Skeletal muscle cell (primary cell): Measurements from ENCODE around the gene ZC3H12D.

ENCODE experiments used
- DNase-seq: peaks from one replicate; pipeline ENCODE4 v3.0.0-alpha.2; 2010; ENCODE audit warnings: low read depth
- H3K4me3 ChIP-seq: 2 replicates; pipeline ENCODE4 v1.5.1; 2011; ENCODE audit warnings: low read depth, mild to moderate bottlenecking, control low read depth, low read length, moderate library complexity

Gene ZC3H12D

DNA sequence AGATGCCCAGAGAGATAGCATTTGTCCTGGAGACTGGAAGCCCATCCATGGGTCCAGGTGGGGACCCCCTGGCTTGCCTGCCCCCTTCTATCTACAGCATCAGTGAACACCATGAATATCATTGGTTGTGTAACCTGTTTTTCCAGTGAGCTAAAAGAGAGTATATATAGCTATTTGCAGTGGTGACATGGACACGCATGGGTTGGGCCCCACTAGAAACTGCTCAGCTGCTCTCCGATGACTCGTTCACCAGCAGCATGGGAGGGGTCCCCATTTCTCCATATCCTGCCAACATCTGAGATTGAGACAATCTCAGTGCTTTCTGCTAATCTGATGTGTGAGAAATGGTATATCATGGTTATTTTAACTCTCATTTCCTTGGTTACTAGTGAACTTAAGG is 4.0 kb upstream of the ZC3H12D start:
- no peak overlapping the region for H3K4me3 ChIP-seq
- DNase-seq = no peak

DNA sequence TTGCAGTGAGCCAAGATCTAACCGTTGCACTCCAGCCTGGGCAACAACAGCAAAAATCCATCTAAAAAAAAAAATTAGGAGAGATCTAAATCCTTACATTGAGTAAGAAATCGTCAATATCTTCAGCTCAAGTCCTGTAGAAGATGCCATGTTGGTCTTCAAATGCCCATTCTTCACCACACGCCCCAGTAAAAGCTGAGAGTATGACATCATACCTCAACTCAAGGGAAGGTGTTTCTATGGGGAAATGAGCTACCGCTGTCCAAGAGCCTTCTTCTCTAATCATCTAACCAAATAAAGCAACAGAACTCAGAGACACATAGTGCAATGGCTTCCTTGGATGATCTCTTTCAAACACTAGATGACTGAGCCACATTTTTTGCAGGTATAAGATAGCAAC is 2.5 kb upstream of the ZC3H12D start:
- no peak overlapping the region for H3K4me3 ChIP-seq
- DNase-seq = no peak

DNA sequence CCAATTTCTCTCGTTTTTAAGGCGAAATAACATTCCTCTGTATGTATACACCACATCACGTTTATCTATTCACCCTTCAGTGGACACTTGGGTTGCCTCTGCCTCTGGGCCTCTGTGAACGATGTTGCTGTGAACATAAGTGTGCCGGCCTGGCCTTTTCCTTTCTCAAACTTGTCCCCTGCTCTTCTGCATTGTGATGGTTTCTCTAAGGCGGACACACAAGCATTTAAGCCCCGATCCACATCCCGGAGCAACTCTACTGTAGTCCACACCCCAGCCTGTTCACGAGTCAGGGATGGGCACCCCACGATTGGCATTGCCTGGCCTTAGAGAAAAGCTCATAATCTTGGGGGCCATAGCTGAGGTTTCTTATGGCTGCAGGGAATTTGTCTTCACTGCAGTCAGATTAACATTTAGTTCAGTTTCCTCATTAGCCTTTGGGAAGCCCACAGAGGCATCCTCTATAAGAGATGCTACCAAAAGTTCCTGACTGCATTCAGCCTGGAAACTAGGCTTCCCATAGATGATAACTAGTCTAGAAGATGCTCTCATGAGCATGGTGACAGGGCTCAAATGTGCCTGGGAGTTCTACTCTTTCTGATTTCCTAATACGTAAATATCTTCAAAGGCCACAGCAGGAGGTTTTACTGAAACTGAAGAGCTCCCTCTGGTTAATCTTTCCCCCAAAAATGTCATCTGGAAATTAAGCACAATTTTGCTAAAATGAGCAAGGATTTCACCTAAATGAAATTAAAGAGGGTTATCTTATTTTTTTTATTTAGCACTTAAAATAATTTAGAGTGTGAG is 762 bp downstream of the ZC3H12D start:
- no peak overlapping the region for H3K4me3 ChIP-seq
- DNase-seq = no peak

DNA sequence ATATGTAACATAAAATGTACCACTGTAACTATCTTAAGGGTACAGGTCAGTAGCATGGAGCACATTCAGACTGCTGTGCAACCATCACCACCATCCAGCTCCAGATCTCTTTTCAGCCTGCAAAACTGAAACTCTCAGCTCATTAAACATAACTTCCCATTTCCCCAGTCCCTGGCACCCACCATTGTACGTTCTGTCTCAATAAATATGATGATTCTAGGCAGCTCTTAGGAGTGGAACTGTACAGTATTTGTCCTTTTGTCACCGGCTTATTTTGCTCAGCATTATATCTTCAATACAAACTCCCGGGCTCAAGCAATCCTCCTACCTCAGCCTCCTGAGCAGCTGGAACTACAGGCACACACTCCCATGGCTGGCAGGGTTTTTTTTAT is 1.5 kb downstream of the ZC3H12D start:
- no peak overlapping the region for H3K4me3 ChIP-seq
- no peak for DNase-seq

DNA sequence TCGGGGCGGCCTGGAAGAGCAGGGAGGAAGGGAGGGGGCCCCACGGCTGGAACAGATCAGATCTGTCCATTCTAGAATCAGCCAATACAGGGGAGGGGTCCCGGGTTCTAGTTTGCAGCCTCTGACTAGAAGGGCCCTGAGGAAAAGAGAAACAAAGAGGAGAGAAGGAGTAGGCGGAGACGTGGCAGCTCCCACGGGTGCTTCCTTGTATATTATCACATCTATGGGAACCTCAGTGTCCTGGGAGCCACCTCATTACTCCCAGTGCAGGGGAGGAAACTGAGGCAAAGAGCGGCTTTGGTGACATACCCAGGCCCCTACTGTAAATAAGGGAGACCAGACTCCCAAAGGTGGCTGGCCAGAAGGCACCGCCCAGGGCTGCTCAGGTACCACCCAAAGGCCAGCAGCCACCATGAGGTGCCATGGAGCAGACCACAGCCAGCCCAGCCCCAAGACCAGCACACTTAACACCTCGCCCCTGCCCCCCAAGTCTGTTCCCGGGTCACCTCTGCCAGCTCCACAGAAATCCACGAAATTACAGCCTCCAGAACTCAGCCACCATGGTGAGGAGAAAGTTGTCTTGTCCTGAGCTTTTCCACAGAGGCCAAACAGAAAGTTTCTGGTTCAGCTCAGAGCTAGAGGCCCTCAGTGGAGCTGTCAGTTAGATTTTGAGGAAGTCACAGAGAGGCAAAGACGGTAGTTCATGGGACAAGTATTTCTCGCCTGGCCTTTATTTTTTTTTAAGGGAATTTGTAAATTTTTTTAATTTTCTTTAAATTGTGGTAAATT is 2.1 kb downstream of the ZC3H12D start:
- no peak for DNase-seq
- H3K4me3 ChIP-seq = no peak overlapping the region

DNA sequence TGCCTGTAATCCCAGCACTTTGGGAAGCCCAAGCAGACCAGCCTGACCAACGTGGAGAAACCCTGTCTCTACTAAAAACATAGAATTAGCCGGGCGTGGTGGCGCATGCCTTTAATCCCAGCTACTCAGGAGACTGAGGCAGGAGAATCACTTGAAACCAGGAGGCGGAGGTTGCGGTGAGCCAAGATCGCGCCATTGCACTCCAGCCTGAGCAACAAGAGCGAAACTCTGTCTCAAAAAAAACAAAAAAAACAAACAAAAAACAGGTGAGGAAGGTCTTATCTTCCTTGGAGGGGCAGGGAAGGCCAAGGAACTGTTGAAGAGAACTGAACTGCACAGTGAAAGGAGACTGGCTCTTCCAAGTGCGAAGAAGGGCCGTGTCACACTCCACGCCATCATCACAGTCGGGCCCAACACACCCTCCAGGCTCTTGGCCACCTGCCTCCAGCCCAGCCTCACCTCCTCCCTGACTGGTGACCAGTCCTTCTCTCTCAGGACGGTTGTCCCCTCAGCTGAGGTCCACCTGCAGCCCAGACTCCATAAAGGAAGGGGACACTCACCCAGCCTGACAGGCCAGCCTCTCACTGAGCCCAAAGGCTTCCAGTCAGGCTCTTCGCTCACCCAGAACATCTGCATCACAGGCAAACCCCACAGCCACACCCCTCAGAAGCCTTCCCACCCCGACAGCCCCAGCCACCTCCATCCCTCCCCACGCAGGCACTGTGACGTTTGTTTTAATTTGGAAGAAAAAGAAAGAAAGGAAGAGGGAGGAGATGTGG is 4.1 kb downstream of the ZC3H12D start:
- DNase-seq = no peak
- H3K4me3 ChIP-seq = no peak overlapping the region

DNA sequence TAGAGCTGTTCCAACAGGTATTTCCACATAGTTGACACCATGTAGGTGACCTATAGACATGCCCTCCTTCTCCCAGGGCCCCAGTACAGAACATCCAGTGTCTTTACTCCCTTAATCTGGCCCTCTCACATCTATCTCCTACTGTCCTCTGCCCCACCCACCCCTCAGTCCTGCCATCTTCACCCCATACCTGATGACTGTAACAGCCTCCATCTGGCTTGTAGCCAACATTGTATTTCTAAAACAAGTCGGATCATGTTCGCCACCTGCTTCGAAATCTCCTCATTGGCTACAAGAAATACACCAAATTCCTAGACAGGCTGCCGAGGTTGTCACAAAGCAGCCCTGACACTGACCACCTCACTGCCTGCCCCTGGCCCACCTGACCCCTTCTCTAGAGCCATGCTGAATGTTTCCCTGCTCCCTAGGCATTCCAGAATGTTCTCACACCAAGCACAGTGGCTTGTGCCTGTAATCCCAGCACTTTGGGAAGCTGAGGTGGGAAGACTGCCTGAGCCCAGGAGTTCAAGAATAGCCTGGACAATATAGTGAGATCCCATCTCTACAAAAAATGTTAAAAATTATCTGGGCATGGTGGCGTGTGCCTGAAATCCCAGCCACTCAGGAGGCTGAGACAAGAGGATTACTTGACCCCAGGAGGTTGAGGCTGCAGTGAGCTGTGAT is 6.0 kb downstream of the ZC3H12D start:
- no peak for DNase-seq
- H3K4me3 ChIP-seq = no peak overlapping the region

DNA sequence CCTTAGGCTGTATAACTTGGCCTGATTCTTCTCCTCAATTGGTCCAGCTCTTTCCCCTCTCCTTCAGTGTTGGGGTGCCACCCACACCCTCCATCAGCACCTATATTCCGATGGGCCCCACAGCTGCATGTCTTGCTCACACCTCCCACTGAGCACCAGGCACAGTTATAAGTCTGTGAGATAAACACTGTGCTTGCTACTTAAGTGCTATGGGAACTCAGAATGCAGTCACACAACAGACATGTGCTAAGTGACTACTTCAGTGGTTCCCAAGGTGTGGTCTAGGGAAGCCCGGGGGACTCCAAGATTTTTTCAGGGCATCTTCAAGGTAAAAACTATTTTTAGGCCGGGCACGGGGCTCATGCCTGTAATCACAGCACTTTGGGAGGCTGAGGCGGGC is 7.3 kb downstream of the ZC3H12D start:
- H3K4me3 ChIP-seq = no peak overlapping the region
- no peak for DNase-seq

DNA sequence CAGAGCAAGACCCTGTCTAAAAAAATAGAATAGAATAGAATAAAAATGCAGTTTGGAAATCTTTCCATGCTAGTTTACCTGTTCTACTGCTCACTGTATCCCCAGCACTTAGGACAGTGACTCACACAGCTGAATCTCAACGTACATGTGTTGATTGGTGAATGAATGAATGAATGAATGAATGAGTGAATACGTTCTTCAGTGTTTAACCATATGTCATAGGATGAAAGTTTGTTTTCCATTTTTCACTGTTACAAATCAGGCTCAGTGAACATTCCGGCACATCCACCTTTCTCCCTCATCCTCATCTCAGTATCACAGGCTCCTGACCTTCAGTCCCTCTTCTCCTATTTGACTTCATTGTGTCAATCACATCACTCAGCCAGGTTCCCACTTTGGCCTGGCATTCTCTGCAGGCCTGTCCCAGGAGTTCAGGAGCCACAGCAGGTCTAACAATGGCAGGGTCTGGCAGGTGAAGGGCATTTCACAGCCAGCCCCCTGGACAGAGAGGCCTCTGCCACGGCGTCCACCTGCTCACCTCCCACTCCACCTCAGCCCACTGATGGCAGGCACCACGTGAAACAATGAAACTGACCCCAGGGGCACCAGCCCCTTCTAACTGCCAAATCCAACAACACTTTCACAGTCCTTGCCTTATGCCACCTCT is 7.9 kb downstream of the ZC3H12D start:
- H3K4me3 ChIP-seq = no peak overlapping the region
- no peak for DNase-seq

DNA sequence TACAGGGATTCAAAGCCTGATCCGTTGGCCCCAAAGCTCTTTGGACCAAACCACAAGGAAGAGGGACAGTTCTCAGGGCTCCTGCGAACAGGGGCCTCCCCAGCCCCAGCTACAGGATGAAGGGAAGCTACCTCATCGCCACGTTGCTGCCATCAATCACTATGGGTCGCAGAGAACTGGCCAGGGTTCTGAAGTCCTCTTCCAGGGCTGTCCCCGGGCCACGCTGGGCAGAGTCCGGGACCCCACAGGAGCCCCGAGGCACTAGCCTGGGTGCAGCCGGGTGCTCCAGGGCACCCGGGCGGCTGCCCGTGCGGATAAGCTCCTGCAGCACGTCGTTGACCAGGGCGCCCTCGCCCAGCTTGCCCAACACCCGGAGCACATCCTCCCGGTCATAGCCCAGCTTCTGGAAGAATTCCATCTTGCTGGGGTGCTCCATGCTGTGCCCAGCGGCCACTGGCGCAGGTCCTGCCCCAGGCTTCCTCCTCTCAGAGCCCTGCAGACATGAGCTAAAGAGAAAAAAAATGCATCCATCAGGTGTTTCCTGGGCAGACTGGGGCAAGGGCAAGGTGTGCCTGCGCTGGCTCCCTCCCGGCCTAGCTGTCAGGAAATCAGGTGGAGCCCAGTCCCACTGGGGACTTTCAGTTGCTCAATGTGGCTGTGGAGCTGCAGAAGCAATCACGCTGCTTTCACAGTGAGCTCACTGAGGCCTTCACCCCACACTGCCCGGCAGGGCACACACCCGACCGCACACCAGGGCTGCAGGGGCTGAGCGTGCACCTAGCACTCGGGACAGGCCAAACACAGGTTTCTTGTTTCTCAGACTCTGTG is 10.5 kb downstream of the ZC3H12D start:
- no peak for DNase-seq
- H3K4me3 ChIP-seq = no peak overlapping the region

DNA sequence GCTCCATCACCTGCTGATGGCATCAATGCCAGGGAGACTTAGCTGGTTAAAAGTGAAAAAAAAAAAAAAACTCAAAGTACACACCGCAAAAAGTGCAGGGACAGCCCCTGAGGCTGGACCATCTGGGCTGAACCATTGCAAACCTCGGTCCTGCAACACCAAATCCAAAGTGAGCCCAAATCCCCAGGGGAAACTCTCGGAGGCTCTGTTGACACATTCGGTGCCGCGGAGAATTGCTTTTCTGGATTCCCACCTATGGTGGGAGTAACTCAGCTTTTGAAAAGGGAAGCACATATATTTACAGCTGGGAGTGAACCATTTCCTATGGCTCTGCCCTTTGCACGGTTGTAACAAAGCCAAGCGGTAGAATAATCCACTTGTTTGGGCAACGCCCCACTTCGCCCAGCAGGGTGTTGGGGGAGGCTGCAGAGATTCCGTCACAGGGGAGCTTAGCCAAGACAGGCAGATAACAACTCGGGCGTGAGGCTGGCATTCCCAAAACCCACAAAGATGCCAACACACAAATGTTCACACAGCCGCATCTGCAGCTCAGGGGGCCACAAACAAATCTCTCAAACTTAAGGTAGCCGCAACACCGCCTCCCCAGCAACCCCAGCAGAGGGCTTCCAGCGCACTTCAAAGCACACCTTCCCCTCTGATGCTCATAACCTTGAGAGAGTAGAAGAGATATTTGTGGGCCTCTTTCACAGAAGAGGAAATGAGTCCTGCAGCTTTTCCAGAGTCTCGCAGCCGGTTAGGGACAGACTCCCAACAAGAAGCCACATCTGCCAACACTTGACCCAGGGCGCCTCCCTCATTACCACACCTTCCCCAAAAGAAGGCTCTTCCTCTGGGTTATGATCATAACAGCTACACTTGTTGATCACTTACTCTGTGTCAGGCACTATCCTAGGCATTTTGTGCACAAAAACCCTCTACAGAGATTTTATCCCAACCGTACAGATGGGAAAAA is 11.4 kb downstream of the ZC3H12D start:
- DNase-seq = no peak

DNA sequence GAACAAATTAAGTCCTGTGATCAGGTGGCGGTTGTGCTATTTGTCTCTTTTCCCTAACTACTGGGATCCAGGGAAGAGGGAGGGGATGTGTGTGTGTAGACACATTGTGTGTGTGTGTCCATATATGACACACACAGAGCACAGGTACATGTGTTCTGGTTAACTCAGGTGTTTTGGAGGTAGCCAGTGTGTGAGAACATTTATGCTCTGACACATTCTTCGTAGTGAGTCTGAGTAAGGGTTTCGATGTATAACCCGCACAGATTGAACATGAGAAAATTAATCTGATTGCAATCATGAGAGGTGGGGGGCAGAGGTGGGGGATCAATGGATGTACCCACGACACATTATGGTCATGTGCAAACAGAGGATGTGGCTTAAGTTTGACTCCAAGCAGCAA is 12.6 kb downstream of the ZC3H12D start:
- H3K4me3 ChIP-seq = no peak overlapping the region
- no peak for DNase-seq

More for the DNA sequence above, 11.4 kb downstream of the ZC3H12D start:
- H3K4me3 ChIP-seq = no peak overlapping the region

DNA sequence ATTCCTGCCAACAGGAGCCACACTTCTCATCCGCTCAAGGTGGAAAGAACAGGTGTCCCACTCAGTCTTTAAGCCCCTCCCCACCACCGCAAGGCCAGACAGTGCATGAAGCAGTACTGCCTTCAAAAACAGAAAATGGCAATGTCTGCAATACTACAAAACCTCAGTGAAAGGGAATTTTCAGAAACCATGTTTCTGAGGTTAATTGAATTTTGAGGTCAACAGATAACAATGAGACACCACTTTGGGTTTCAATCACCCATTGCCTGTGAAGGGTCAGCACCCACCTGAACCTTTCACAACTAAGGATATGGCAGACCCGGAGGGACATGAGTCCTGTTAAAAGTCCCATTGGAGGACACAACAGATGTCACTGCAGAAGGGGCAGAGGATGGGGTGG is 13.0 kb downstream of the ZC3H12D start:
- H3K4me3 ChIP-seq = no peak overlapping the region
- no peak for DNase-seq

DNA sequence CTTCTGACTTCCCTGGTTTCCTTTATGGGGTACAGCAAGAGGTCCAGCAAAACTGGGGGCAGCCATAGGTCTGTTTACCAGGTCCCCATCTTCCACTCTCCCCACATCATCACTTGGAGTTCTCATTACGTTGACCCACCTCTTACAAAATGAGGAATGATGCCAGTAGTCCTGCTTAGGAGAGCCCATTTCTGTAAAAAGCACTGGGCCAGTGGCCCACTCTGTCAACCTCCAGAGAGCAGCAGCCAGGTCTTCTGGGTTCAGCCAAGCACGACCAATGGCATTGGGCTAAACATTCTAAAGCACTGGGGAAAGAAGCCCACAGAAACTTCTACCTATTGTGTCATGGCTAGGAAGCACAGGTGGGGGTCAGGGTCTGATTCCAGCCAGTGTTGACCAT is 13.9 kb downstream of the ZC3H12D start:
- DNase-seq = no peak
- no peak overlapping the region for H3K4me3 ChIP-seq

DNA sequence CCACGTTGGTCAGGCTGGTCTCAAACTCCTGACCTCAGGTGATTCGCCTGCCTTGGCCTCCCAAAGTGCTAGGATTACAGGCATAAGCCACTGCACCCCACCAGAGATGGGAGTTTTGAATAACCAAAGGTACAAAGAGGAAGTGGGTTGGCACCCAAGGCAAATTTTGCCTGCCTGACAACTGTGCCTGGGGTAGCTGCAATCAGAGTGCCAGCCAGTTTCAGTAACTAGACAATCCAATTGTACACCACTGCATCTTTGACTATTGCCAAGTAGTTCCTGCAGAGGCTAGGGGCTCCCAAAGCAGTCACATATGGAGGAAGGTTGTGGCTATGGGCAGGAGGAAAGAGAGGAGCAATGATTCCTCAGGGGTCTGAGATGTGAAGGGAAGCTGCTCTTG is 16.6 kb downstream of the ZC3H12D start:
- no peak for DNase-seq
- H3K4me3 ChIP-seq = no peak overlapping the region

DNA sequence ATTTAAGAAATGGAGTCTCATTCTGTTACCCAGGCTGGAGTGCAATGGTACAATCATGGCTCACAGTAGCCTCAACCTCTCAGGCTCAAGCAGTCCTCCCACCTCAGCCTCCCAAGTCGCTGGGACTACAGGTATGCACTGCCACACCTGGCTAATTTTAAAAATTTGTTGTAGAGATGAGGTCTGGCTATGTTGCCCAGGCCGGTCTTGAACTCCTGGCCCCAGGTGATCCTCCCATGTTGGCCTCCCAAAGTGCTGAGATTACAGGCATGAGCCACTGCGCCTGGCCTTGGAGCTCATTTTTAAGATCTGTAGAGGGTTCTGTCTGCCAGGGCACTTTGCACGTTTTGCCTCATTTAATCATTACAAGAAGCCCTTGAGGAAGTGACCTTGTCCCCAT is 17.5 kb downstream of the ZC3H12D start:
- H3K4me3 ChIP-seq = no peak overlapping the region
- DNase-seq = no peak

DNA sequence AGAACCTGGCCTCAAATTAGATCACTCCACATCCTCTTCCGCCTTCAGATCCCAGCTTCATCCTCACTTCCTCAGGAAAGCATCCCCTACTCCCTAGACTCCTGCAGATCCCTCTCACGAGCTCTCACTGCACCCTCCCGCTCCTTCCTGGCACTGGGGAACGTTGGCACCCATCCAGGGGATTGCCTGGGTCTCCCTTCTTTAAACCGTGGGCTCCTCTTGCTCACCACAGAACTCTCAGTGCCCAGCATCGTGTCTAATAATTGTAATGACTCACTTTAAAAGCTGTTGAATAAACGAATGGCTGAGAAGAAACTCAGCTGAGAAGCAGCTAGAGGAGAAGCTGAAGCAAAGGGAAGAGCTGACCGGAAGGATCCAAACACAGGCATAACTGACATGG is 20.4 kb downstream of the ZC3H12D start:
- no peak for DNase-seq

More for the DNA sequence above, 20.4 kb downstream of the ZC3H12D start:
- H3K4me3 ChIP-seq = no peak overlapping the region
